ENCODE results near the gene NTF3.

DNA sequence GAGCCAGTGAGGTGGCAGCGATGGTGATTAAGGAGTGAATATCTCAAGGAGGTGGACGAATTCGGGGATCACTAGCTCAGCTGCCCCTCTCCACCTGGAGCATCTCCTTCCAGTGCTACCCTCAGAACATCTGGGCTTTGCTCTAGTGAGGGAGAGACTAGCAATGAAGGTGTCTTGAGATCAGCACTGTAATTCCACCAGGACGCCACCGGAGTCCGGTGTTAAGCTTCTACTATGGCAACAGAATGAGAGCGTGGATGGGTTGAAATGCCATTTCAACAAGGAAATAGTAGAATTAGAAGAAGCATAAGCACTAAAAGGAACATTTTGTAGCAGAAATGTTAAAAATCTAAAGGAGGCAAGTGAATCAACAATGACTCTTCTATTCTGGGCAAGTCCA, 61.1 kb downstream of the NTF3 start:
- TF ChIP-seq MEIS1 (CRISPR knock-in tag; IDR thresholded peaks at IDR 0.05; ENCODE audit: borderline replicate concordance) (no peak), YY1 (tag by site-specific recombination; IDR thresholded peaks at IDR 0.05) (no peak), YY2 (tag by site-specific recombination; IDR thresholded peaks at IDR 0.05) (no peak), ZBTB1 (tag by site-specific recombination; IDR thresholded peaks at IDR 0.05) (no peak)
- TF ChIP-seq, protein P1, sequence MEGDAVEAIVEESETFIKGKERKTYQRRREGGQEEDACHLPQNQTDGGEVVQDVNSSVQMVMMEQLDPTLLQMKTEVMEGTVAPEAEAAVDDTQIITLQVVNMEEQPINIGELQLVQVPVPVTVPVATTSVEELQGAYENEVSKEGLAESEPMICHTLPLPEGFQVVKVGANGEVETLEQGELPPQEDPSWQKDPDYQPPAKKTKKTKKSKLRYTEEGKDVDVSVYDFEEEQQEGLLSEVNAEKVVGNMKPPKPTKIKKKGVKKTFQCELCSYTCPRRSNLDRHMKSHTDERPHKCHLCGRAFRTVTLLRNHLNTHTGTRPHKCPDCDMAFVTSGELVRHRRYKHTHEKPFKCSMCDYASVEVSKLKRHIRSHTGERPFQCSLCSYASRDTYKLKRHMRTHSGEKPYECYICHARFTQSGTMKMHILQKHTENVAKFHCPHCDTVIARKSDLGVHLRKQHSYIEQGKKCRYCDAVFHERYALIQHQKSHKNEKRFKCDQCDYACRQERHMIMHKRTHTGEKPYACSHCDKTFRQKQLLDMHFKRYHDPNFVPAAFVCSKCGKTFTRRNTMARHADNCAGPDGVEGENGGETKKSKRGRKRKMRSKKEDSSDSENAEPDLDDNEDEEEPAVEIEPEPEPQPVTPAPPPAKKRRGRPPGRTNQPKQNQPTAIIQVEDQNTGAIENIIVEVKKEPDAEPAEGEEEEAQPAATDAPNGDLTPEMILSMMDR (tag by site-specific recombination; IDR thresholded peaks at IDR 0.05), result no peak
